ENCODE results near the gene TASP1. TPM values are rescaled to one million over a fixed set of nuclear protein-coding genes. Genes with fewer than 3 reads are reported as not detected.

TASP1 gene
- total RNA-seq, 1 donor from 2014 or later: 10.3 TPM

GRCh38 chr20:13650474-13650873 lies 11.7 kb upstream of the TASP1 start:
- Histone ChIP-seq H3K79me2 (ENCODE audit: insufficient read depth, low read length) (no peaks in the 10 kb centered on the region), H3K9me3 (ENCODE audit: insufficient read depth, low read depth, low read length) (no peaks in the 10 kb centered on the region), H3K4me1 (ENCODE audit: insufficient read depth, low read length) (no peaks in the 10 kb centered on the region), H3K4me2 (ENCODE audit: low read length) (no peak overlapping the region), H3K9ac (ENCODE audit: low read length) (no peak overlapping the region), H3K36me3 (ENCODE audit: insufficient read depth, low read length) (no peaks in the 10 kb centered on the region), H3K4me3 (ENCODE audit: insufficient read depth, low read depth, low read length) (no peak overlapping the region), H2AFZ (ENCODE audit: low read depth, low read length) (no peak overlapping the region), H3K27me3 (ENCODE audit: insufficient read depth, low read length) (peaks cover 4% of the 10 kb centered on the region), H3K27ac (ENCODE audit: low read depth, low read length) (no peak overlapping the region), H4K20me1 (ENCODE audit: insufficient read depth, low read length) (no peaks in the 10 kb centered on the region)
- H3K9me3 Mint-ChIP-seq (ENCODE audit: unreplicated experiment): no peaks in the 10 kb centered on the region
- no peaks in the 10 kb centered on the region for H3K4me1 Mint-ChIP-seq (ENCODE audit: low read depth, unreplicated experiment)
- H3K27ac Mint-ChIP-seq (ENCODE audit: unreplicated experiment): no peak overlapping the region
- no peak for DNase-seq (ENCODE audit: low read depth)
- H3K27me3 Mint-ChIP-seq (ENCODE audit: low read depth, unreplicated experiment): peaks cover 3% of the 10 kb centered on the region
- no peaks in the 10 kb centered on the region for H3K36me3 Mint-ChIP-seq (ENCODE audit: low read depth, unreplicated experiment)
- no peak overlapping the region for H3K4me3 Mint-ChIP-seq (ENCODE audit: unreplicated experiment)
- no peak for FAIRE-seq
- TF ChIP-seq, protein P1, sequence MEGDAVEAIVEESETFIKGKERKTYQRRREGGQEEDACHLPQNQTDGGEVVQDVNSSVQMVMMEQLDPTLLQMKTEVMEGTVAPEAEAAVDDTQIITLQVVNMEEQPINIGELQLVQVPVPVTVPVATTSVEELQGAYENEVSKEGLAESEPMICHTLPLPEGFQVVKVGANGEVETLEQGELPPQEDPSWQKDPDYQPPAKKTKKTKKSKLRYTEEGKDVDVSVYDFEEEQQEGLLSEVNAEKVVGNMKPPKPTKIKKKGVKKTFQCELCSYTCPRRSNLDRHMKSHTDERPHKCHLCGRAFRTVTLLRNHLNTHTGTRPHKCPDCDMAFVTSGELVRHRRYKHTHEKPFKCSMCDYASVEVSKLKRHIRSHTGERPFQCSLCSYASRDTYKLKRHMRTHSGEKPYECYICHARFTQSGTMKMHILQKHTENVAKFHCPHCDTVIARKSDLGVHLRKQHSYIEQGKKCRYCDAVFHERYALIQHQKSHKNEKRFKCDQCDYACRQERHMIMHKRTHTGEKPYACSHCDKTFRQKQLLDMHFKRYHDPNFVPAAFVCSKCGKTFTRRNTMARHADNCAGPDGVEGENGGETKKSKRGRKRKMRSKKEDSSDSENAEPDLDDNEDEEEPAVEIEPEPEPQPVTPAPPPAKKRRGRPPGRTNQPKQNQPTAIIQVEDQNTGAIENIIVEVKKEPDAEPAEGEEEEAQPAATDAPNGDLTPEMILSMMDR (IDR thresholded peaks at IDR 0.05; ENCODE audit: insufficient read depth, low read depth, low read length): no peak
- no peak for TF ChIP-seq EZH2 (IDR thresholded peaks at IDR 0.05; ENCODE audit: insufficient read depth, low read length)

DNA sequence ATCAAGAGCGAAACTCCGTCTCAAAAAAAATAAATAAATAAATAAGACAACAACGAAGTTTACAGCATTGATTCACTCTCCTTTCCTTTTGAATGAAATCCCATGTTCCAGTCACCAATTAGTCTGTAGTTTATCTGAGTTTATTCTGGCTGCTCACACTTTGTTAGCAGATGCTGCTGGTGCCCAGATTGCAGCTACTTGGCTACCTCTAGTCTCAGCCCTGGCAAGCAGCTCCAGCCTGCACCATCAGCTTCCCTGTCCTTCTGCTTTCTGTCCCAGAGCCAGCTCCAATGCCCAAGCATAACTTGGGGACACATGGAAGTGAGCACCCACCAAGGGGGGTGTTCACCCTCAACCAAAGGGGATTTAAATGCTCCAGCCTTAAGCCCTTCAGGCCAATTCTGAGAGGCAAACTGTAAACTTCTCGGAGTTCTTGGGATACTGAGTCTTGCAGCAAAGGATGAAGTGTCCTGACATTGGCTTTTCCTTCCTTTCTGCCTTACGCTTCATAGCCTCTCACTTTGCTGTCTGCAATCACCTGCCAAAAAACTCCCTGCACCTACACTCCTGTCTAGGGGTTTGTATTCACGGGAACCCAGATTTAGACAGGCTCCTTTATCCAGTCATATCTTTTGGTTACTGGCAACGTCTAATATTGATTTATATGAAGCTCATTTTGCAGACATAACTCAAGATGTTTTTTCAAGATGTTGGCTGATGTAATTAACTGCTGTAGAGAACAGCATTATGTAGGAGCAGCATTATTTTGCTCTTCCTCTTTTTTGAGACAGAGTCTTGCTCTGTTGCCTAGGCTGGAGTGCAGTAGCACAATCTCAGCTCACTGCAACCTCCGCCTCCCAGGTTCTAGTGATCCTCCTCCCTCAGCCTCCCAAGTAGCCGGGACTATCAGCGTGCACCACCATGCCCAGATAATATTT lies 9.8 kb upstream of the TASP1 start:
- Mint-ChIP-seq H3K27ac (ENCODE audit: unreplicated experiment) (no peak overlapping the region), H3K4me3 (ENCODE audit: unreplicated experiment) (no peak overlapping the region), H3K4me1 (ENCODE audit: low read depth, unreplicated experiment) (no peaks in the 10 kb centered on the region), H3K9me3 (ENCODE audit: unreplicated experiment) (no peaks in the 10 kb centered on the region), H3K36me3 (ENCODE audit: low read depth, unreplicated experiment) (no peaks in the 10 kb centered on the region), H3K27me3 (ENCODE audit: low read depth, unreplicated experiment) (peaks cover 5% of the 10 kb centered on the region)
- H4K20me1 ChIP-seq (ENCODE audit: insufficient read depth, low read length): no peaks in the 10 kb centered on the region
- no peaks in the 10 kb centered on the region for H3K36me3 ChIP-seq (ENCODE audit: insufficient read depth, low read length)
- no peak overlapping the region for H2AFZ ChIP-seq (ENCODE audit: low read depth, low read length)
- FAIRE-seq (no peak), DNase-seq (ENCODE audit: low read depth) (peak; percentile 21)
- H3K4me3 ChIP-seq (ENCODE audit: insufficient read depth, low read depth, low read length): no peak overlapping the region
- no peak for TF ChIP-seq EZH2 (IDR thresholded peaks at IDR 0.05; ENCODE audit: insufficient read depth, low read length)
- TF ChIP-seq, protein P1 (IDR thresholded peaks at IDR 0.05; ENCODE audit: insufficient read depth, low read depth, low read length): no peak
- H3K27me3 ChIP-seq (ENCODE audit: insufficient read depth, low read length): peaks cover 4% of the 10 kb centered on the region
- H3K27ac ChIP-seq (ENCODE audit: low read depth, low read length): no peak overlapping the region
- H3K4me2 ChIP-seq (ENCODE audit: low read length): no peak overlapping the region
- no peaks in the 10 kb centered on the region for H3K4me1 ChIP-seq (ENCODE audit: insufficient read depth, low read length)
- no peak overlapping the region for H3K9ac ChIP-seq (ENCODE audit: low read length)
- no peaks in the 10 kb centered on the region for H3K9me3 ChIP-seq (ENCODE audit: insufficient read depth, low read depth, low read length)
- no peaks in the 10 kb centered on the region for H3K79me2 ChIP-seq (ENCODE audit: insufficient read depth, low read length)

GRCh38 chr20:13644010-13644409 lies 5.3 kb upstream of the TASP1 start:
- no peaks in the 10 kb centered on the region for H3K9me3 ChIP-seq (ENCODE audit: insufficient read depth, low read depth, low read length)
- peaks cover 3% of the 10 kb centered on the region for H3K4me1 ChIP-seq (ENCODE audit: insufficient read depth, low read length)
- no peaks in the 10 kb centered on the region for H3K79me2 ChIP-seq (ENCODE audit: insufficient read depth, low read length)
- no peaks in the 10 kb centered on the region for H4K20me1 ChIP-seq (ENCODE audit: insufficient read depth, low read length)
- peaks cover 8% of the 10 kb centered on the region for H3K27me3 Mint-ChIP-seq (ENCODE audit: low read depth, unreplicated experiment)
- H3K4me3 ChIP-seq (ENCODE audit: insufficient read depth, low read depth, low read length): no peak overlapping the region
- no peak for FAIRE-seq
- no peaks in the 10 kb centered on the region for H3K4me1 Mint-ChIP-seq (ENCODE audit: low read depth, unreplicated experiment)
- H3K4me2 ChIP-seq (ENCODE audit: low read length): peak overlapping the region; percentile 38
- no peaks in the 10 kb centered on the region for H3K36me3 ChIP-seq (ENCODE audit: insufficient read depth, low read length)
- TF ChIP-seq, protein P1 (IDR thresholded peaks at IDR 0.05; ENCODE audit: insufficient read depth, low read depth, low read length): peak; percentile 19
- no peak for TF ChIP-seq EZH2 (IDR thresholded peaks at IDR 0.05; ENCODE audit: insufficient read depth, low read length)
- peak; percentile 90 for DNase-seq (ENCODE audit: low read depth)
- no peak overlapping the region for H3K27ac Mint-ChIP-seq (ENCODE audit: unreplicated experiment)
- H2AFZ ChIP-seq (ENCODE audit: low read depth, low read length): no peak overlapping the region
- peak overlapping the region; percentile 30 for H3K27ac ChIP-seq (ENCODE audit: low read depth, low read length)
- H3K9me3 Mint-ChIP-seq (ENCODE audit: unreplicated experiment): no peaks in the 10 kb centered on the region
- peaks cover 6% of the 10 kb centered on the region for H3K27me3 ChIP-seq (ENCODE audit: insufficient read depth, low read length)
- no peak overlapping the region for H3K9ac ChIP-seq (ENCODE audit: low read length)
- no peaks in the 10 kb centered on the region for H3K36me3 Mint-ChIP-seq (ENCODE audit: low read depth, unreplicated experiment)
- H3K4me3 Mint-ChIP-seq (ENCODE audit: unreplicated experiment): no peak overlapping the region
